IMR-90 (cell line): Measurements from ENCODE around the gene UBXN11. TPM values are rescaled to one million over a fixed set of nuclear protein-coding genes. Genes with fewer than 3 reads are reported as not detected.

Experiments
- ATAC-seq: fragments of 200-7000 bp; cut with Tn5 transposase; 2 replicates; pipeline ENCODE4 v1.9.1; 2020; ENCODE audit warnings: low read depth, mild to moderate bottlenecking, moderate library complexity
- BruUV-seq: library from RNA; stranded (reverse); fragments of 400-500 nt; replicated peaks from 2 replicates; lab custom pipeline; 2021; lab: Mats Ljungman, UMichigan
- CTCF ChIA-PET: fragments of 300-600 bp; formaldehyde crosslinking; extraction: SDS; loops from one replicate; lab custom pipeline; 2021; ENCODE audit warnings: antibody characterized with exemption; lab: Yijun Ruan, JAX
- POLR2A ChIA-PET: fragments of 300-600 bp; sonication (Branson Sonifier 250); formaldehyde crosslinking; loops from one replicate; lab custom pipeline; 2022; ENCODE audit warnings: antibody characterized with exemption; ENCODE audit not compliant: unreplicated experiment; lab: Charles Lee
- DNase-seq: peaks from one replicate; pipeline ENCODE4 v3.0.0; 2013
- H2AFZ ChIP-seq: replicated peaks from 2 replicates; pipeline ENCODE3; 2013; ENCODE audit warnings: low read length, mild to moderate bottlenecking; ENCODE audit not compliant: poor library complexity
- H2AK5ac ChIP-seq: 2 replicates; pipeline ENCODE4 v1.6.1; 2013; ENCODE audit warnings: low read depth, low read length, inconsistent platforms
- H2AK9ac ChIP-seq: replicated peaks from 2 replicates; pipeline ENCODE3; 2013; ENCODE audit warnings: mild to moderate bottlenecking, low read depth, low read length, moderate library complexity; ENCODE audit not compliant: poor library complexity
- H2BK120ac ChIP-seq: 2 replicates; pipeline ENCODE4 v1.6.1; 2013; ENCODE audit warnings: low read depth, low read length, inconsistent platforms
- H2BK15ac ChIP-seq: 3 replicates; pipeline ENCODE4 v1.6.1; 2013; ENCODE audit warnings: low read depth, low read length, inconsistent platforms
- H2BK20ac ChIP-seq: 2 replicates; pipeline ENCODE4 v1.6.1; 2013; ENCODE audit warnings: low read depth, mild to moderate bottlenecking, inconsistent platforms, low read length, moderate library complexity
- H2BK5ac ChIP-seq: 2 replicates; pipeline ENCODE4 v1.6.1; 2013; ENCODE audit warnings: mild to moderate bottlenecking, low read depth, low read length, inconsistent platforms; ENCODE audit not compliant: poor library complexity, severe bottlenecking
- H3K14ac ChIP-seq: replicated peaks from 2 replicates; pipeline ENCODE4 v1.6.1; 2013; ENCODE audit warnings: low read depth, low read length, inconsistent platforms
- H3K18ac ChIP-seq: 2 replicates; pipeline ENCODE4 v1.6.1; 2013; ENCODE audit warnings: low read depth, low read length, control low read depth
- H3K23ac ChIP-seq: 2 replicates; pipeline ENCODE4 v1.6.1; 2013; ENCODE audit warnings: low read depth, low read length, inconsistent platforms
- H3K27ac ChIP-seq: 2 replicates; pipeline ENCODE4 v1.5.1; 2013; ENCODE audit warnings: mild to moderate bottlenecking, control low read depth, low read length; ENCODE audit not compliant: insufficient read depth
- H3K27me3 ChIP-seq: 2 replicates; pipeline ENCODE4 v1.6.1; 2013; ENCODE audit warnings: low read length; ENCODE audit not compliant: control insufficient read depth, insufficient read depth
- H3K36me3 ChIP-seq: 2 replicates; pipeline ENCODE4 v1.6.1; 2013; ENCODE audit warnings: low read length, mixed read lengths; ENCODE audit not compliant: control insufficient read depth, insufficient read depth
- H3K4ac ChIP-seq: 2 replicates; pipeline ENCODE4 v1.6.1; 2013; ENCODE audit warnings: low read depth, low read length, inconsistent platforms
- H3K4me1 ChIP-seq: 2 replicates; pipeline ENCODE4 v1.6.1; 2013; ENCODE audit warnings: low read length, mixed read lengths; ENCODE audit not compliant: control insufficient read depth, insufficient read depth
- H3K4me2 ChIP-seq: 2 replicates; pipeline ENCODE4 v1.6.1; 2013; ENCODE audit warnings: low read depth, mild to moderate bottlenecking, control low read depth, low read length, moderate library complexity
- H3K4me3 ChIP-seq: 2 replicates; pipeline ENCODE4 v1.5.1; 2013; ENCODE audit warnings: low read depth, mild to moderate bottlenecking, control low read depth, low read length, moderate library complexity; ENCODE audit not compliant: insufficient read depth
- H3K56ac ChIP-seq: 2 replicates; pipeline ENCODE4 v1.6.1; 2013; ENCODE audit warnings: low read length, inconsistent platforms; ENCODE audit not compliant: insufficient read depth; ENCODE audit errors: extremely low read depth
- H3K79me1 ChIP-seq, 2 experiments: 2 replicates each; pipeline ENCODE4 v1.6.1; 2013; ENCODE audit warnings: low read length in 2 of 2, inconsistent platforms in 1 of 2, low read depth in 1 of 2
- H3K9ac ChIP-seq: 2 replicates; pipeline ENCODE4 v1.6.1; 2013; ENCODE audit warnings: low read depth, low read length, control low read depth
- H3K9me1 ChIP-seq: 2 replicates; pipeline ENCODE4 v1.6.1; 2013; ENCODE audit warnings: low read length, inconsistent platforms; ENCODE audit not compliant: insufficient read depth
- H3K9me3 ChIP-seq: 2 replicates; pipeline ENCODE4 v1.6.1; 2013; ENCODE audit warnings: low read length; ENCODE audit not compliant: control insufficient read depth, insufficient read depth
- H4K20me1 ChIP-seq: 2 replicates; pipeline ENCODE4 v1.6.1; 2013; ENCODE audit warnings: low read length, inconsistent platforms; ENCODE audit not compliant: insufficient read depth
- H4K5ac ChIP-seq: 2 replicates; pipeline ENCODE4 v1.6.1; 2013; ENCODE audit warnings: mild to moderate bottlenecking, low read depth, low read length, control low read depth
- H4K8ac ChIP-seq, 2 experiments: 2 replicates each; pipeline ENCODE4 v1.6.1; 2013; ENCODE audit warnings: low read depth in 2 of 2, low read length in 2 of 2, control low read depth in 1 of 2, inconsistent platforms in 1 of 2
- H4K91ac ChIP-seq: 2 replicates; pipeline ENCODE4 v1.6.1; 2013; ENCODE audit warnings: low read depth, low read length, inconsistent platforms; ENCODE audit not compliant: insufficient read depth
- MXI1 ChIP-seq: IDR thresholded peaks from 2 replicates; pipeline ENCODE4 v1.6.1; 2012; ENCODE audit warnings: low read depth, mild to moderate bottlenecking, low read length, moderate library complexity, borderline replicate concordance
- NFE2L2 ChIP-seq: fragments of 150-350 bp; IDR thresholded peaks from 2 replicates; pipeline ENCODE4 v1.6.1; 2016; ENCODE audit warnings: low read depth, mild to moderate bottlenecking, low read length
- WGBS, 2 experiments: methylation state at CpG; one replicate each; pipeline versions ENCODE4 v1.1.5 to v1.1.7; 2013; ENCODE audit warnings: missing lambda C conversion rate in 2 of 2; ENCODE audit not compliant: insufficient read length in 1 of 2; ENCODE audit errors: extremely low coverage in 2 of 2; 5-methylcytosine and 5-hydroxymethylcytosine counted together
- dilution Hi-C: fragments of 300-500 bp; cut with HindIII; formaldehyde crosslinking; loops from one replicate; pipeline ENCODE4 v1.14.3; 2018; ENCODE audit warnings: low sequenced_read_pairs; ENCODE audit not compliant: unreplicated experiment
- in situ Hi-C: fragments of 300-500 bp; cut with MboI; formaldehyde crosslinking; loops from 3 replicates; pipeline ENCODE4 v1.14.3; 2019; ENCODE audit warnings: low sequenced_read_pairs, inconsistent platforms, mixed read lengths
- intact Hi-C: fragments of 100-400 bp; cut with micrococcal nuclease; formaldehyde crosslinking; loops from 2 replicates; pipeline ENCODE4 v1.10.0; 2022
- polyA plus RNA-seq, 3 experiments: library from polyadenylated mRNA; depleted of rRNA; stranded (reverse); fragments of >200 nt; gene quantifications; 2 replicates each; pipeline ENCODE4 v1.2.3, GENCODE V29; 2012; ENCODE audit warnings: low replicate concordance in 1 of 3
- total RNA-seq: library from RNA; depleted of rRNA; stranded (reverse); fragments of >200 nt; gene quantifications from 2 replicates; pipeline ENCODE4 v1.2.3, GENCODE V29; 2012

The UBXN11 gene
- total and polyA plus RNA-seq, 2 of the 4 experiments (the other 2 are of a cell fraction) = 5.2 to 17.0 TPM

DNA sequence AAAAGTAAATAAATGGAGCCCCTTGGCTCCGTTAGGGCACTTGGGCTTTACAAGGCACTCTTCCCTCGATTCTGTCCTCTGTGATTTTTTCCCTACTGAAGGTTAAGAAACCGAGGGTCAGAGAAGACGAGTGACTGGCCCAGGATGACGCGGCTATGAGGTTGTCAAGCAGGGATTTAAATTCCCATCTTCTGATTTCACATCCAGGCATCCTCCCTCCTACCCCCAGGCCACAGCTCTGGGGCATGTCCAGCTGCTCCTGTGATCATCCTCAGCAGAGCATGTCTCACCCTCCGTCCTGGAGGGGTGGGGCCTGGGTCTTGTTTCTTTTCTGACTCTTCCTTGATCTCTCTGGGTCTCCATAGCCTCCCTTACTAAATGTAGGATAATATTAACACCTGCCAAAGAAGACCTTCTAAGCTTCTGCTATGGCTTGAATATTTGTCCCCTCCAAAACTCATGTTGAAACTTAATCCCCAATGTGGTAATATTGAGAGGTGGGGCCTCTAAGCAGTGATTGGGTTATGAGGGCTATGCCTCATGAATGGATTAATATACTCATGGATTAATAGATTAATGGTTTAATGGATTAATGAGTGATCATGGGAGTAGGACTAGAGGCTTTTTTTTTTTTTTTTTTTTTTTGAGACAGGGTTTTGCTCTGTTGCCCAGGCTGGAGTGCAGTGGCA lies 42.9 kb upstream of the UBXN11 start (continued):
- no peak for TF ChIP-seq NFE2L2

DNA sequence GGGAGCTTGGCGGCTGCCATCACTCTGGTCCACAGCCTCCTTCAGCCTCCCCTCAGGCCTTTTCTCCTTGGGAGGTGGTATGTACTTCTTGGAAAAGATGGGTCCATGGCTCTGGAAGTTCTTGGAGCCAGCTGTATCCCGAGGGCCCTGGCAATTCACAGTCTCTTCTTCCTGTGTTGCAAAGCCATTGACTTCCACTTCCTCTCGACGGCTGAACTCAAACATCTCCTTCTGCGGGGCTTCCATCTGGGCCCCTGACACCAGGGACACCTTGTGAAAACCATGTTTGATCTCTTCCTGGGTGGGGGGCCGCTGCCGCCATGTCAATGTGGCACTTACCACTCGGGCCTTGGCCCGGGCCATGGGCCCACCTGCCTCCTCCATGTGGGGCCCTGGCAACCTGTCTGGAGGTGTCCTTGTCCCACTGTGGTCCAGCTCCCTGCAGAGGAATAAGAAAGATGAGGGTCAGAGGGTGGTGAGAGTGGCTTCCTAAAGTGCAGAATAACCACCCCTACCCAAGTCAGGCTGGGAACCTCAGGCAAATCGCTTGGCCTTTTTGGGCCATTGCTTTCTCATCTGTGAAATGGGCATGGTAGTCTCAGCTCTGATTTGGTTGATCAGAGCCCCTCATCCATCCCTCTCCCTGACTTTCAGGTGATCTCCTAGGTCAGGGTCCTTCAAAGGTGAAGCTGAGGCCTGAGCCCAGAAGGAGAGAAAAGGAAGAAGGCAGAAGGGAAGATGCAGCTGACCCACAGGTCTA lies 40.0 kb upstream of the UBXN11 start:
- Histone ChIP-seq H3K36me3 (no peaks in the 10 kb centered on the region), H2BK120ac (no peak overlapping the region), H2AK9ac (no peak overlapping the region), H2AFZ (no peak overlapping the region), H3K14ac (no peak overlapping the region), H3K79me1 (no peaks in the 10 kb centered on the region), H3K9me1 (peaks cover 3% of the 10 kb centered on the region; the same call in 1 of the 2 replicates), H3K56ac (no peak overlapping the region), H4K8ac (no peak overlapping the region), H4K20me1 (no peaks in the 10 kb centered on the region), H3K23ac (no peak overlapping the region), H2BK5ac (no peak overlapping the region), H2BK20ac (no peak overlapping the region), H3K27ac (no peak overlapping the region), H3K18ac (no peak overlapping the region), H4K91ac (no peak overlapping the region), H3K4me1 (peaks cover 6% of the 10 kb centered on the region), H2BK15ac (no peak overlapping the region), H3K4ac (no peak overlapping the region), H3K4me2 (no peak overlapping the region), H3K27me3 (peaks cover 33% of the 10 kb centered on the region), H3K9ac (no peak overlapping the region), H3K9me3 (no peaks in the 10 kb centered on the region), H4K5ac (no peak overlapping the region), H2AK5ac (0 out of 2 replicates have a peak overlapping the region, but pooled peaks have one; percentile 24), H3K4me3 (no peak overlapping the region)
- dilution Hi-C loops (no loop called here), in situ Hi-C loops (no loop called here), intact Hi-C loops (no loop called here)
- no peak for TF ChIP-seq MXI1
- no peak for DNase-seq
- no TSS peak for BruUV-seq
- ATAC-seq = no peak
- ChIA-PET CTCF (no interaction called here), POLR2A (no interaction called here)
- WGBS, 2 experiments = 51% methylated on average over 4 of the region's 10 CpGs; no CpG with 5 or more reads in 1 of the 2 experiments
